ENCODE measurements around the gene RASA2. TPM values are rescaled to one million over a fixed set of nuclear protein-coding genes. Genes with fewer than 3 reads are reported as not detected.

The RASA2 gene
- total and polyA plus RNA-seq, 9 of the 15 experiments (the other 6 are each of a cell fraction or from before 2014, with no cell fraction given): 2.0 to 12.8 (median 9.5) TPM

DNA sequence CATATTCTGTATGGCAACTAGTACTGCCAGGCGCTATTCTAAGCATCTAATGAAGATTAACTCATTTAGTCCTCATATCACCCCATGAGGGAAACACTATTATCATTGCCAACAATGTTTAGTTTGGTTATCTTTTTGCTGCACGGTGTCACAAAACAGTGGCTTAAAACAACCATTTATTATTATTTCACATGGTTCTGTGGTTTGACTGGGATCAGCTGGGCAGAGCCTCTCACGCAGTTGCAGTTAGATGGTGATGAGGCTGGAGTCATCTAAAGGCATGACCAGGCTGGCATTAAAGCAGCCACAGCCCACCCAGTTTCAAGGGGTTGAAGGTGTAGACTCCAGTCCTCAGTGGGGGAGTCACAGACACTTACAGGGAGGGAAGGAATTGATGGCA is 32.8 kb upstream of the RASA2 start (continued):
- no peak for TF ChIP-seq YY1 (IDR thresholded peaks at IDR 0.05; ENCODE audit: borderline replicate concordance in 1 of 3, control insufficient read depth in 1 of 3, extremely low read depth in 1 of 3, insufficient read depth in 3 of 3, insufficient read length in 1 of 3, insufficient replicate concordance in 2 of 3, low read depth in 1 of 3, low read length in 2 of 3)
- no peak for TF ChIP-seq ZNF444 (CRISPR knock-in tag; IDR thresholded peaks at IDR 0.05)
- no peak for TF ChIP-seq KAT7 (CRISPR knock-in tag; IDR thresholded peaks at IDR 0.05; ENCODE audit: borderline replicate concordance)
- TF ChIP-seq CBFA2T3 (IDR thresholded peaks at IDR 0.05): peak; percentile 65
- TF ChIP-seq SAP30 (IDR thresholded peaks at IDR 0.05; ENCODE audit: borderline replicate concordance, insufficient read depth, low read depth, low read length, poor library complexity, severe bottlenecking): no peak
- TF ChIP-seq DMBX1 (CRISPR knock-in tag; IDR thresholded peaks at IDR 0.05; ENCODE audit: borderline replicate concordance): no peak
- TF ChIP-seq HNRNPLL (IDR thresholded peaks at IDR 0.05; ENCODE audit: low read depth, low read length, poor library complexity, severe bottlenecking): no peak
- peak; percentile 37 for TF ChIP-seq TAL1 (IDR thresholded peaks at IDR 0.05)
- no peak for TF ChIP-seq SMARCA4 (IDR thresholded peaks at IDR 0.05)
- TF ChIP-seq NFIC (IDR thresholded peaks at IDR 0.05): no peak
- no peak for TF ChIP-seq PHF20 (IDR thresholded peaks at IDR 0.05; ENCODE audit: partially characterized antibody)
- 0 out of 2 replicates have a peak, but pooled peaks have one; percentile 16 for TF ChIP-seq CBFA2T2 (conservative IDR thresholded peaks at IDR 0.05)
- no peak for TF ChIP-seq GATA2 (CRISPR knock-in tag; IDR thresholded peaks at IDR 0.05)
- TF ChIP-seq, protein P1, sequence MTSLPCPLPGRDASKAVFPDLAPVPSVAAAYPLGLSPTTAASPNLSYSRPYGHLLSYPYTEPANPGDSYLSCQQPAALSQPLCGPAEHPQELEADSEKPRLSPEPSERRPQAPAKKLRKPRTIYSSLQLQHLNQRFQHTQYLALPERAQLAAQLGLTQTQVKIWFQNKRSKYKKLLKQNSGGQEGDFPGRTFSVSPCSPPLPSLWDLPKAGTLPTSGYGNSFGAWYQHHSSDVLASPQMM (CRISPR knock-in tag; IDR thresholded peaks at IDR 0.05): no peak
- no peak for TF ChIP-seq ZNF224 (CRISPR knock-in tag; IDR thresholded peaks at IDR 0.05)
- no peak for TF ChIP-seq SNIP1 (IDR thresholded peaks at IDR 0.05; ENCODE audit: low read depth)
- peak; percentile 24; the same call in 1 of the 2 replicates for TF ChIP-seq SOX6 (IDR thresholded peaks at IDR 0.05)
- TF ChIP-seq, protein P2, sequence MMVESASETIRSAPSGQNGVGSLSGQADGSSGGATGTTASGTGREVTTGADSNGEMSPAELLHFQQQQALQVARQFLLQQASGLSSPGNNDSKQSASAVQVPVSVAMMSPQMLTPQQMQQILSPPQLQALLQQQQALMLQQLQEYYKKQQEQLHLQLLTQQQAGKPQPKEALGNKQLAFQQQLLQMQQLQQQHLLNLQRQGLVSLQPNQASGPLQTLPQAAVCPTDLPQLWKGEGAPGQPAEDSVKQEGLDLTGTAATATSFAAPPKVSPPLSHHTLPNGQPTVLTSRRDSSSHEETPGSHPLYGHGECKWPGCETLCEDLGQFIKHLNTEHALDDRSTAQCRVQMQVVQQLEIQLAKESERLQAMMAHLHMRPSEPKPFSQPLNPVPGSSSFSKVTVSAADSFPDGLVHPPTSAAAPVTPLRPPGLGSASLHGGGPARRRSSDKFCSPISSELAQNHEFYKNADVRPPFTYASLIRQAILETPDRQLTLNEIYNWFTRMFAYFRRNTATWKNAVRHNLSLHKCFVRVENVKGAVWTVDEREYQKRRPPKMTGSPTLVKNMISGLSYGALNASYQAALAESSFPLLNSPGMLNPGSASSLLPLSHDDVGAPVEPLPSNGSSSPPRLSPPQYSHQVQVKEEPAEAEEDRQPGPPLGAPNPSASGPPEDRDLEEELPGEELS (CRISPR knock-in tag; IDR thresholded peaks at IDR 0.05; ENCODE audit: borderline replicate concordance): no peak
- TF ChIP-seq ERF (CRISPR knock-in tag; IDR thresholded peaks at IDR 0.05): no peak
- TF ChIP-seq HNRNPUL1 (IDR thresholded peaks at IDR 0.05; ENCODE audit: low read length): no peak
- TF ChIP-seq, protein P3, sequence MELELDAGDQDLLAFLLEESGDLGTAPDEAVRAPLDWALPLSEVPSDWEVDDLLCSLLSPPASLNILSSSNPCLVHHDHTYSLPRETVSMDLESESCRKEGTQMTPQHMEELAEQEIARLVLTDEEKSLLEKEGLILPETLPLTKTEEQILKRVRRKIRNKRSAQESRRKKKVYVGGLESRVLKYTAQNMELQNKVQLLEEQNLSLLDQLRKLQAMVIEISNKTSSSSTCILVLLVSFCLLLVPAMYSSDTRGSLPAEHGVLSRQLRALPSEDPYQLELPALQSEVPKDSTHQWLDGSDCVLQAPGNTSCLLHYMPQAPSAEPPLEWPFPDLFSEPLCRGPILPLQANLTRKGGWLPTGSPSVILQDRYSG (tag; conservative IDR thresholded peaks at IDR 0.05; ENCODE audit: low read depth): no peak
- no peak for TF ChIP-seq FOXO4 (CRISPR knock-in tag; IDR thresholded peaks at IDR 0.05)

All from K562 (cell line).